Stimulated activated naive CD8-positive, alpha-beta T cell treated with anti-CD3 and anti-CD28 coated beads, Interleukin-15, Interleukin-2, amounts not matched to agents 100 ng/mL and 50 ng/mL, for 24 hours (primary cell): ENCODE data around the gene SNAP47.

Experiments
- H3K27ac Mint-ChIP-seq: one replicate; pipeline ENCODE4 v1.8.0; 2021; ENCODE audit warnings: mild to moderate bottlenecking, mixed read lengths
- H3K27me3 Mint-ChIP-seq: one replicate; pipeline ENCODE4 v1.8.0; 2021; ENCODE audit warnings: mixed read lengths
- H3K36me3 Mint-ChIP-seq: one replicate; pipeline ENCODE4 v1.8.0; 2021; ENCODE audit warnings: low read depth, mixed read lengths
- H3K4me1 Mint-ChIP-seq: one replicate; pipeline ENCODE4 v1.8.0; 2021; ENCODE audit warnings: low read depth, mixed read lengths
- H3K4me3 Mint-ChIP-seq: one replicate; pipeline ENCODE4 v1.8.0; 2021; ENCODE audit warnings: mild to moderate bottlenecking, mixed read lengths
- H3K9me3 Mint-ChIP-seq: one replicate; pipeline ENCODE4 v1.8.0; 2021; ENCODE audit warnings: mixed read lengths

Gene SNAP47

GRCh38 chr1:227739636-227740035, 4.4 kb downstream of the SNAP47 start:
- Mint-ChIP-seq H3K27ac (no peak overlapping the region), H3K36me3 (peaks cover 4% of the 10 kb centered on the region), H3K9me3 (no peaks in the 10 kb centered on the region), H3K4me1 (peaks cover 34% of the 10 kb centered on the region), H3K4me3 (no peak overlapping the region), H3K27me3 (no peaks in the 10 kb centered on the region)

- Mint-ChIP-seq H3K4me1 (peaks cover 41% of the 10 kb centered on the region), H3K36me3 (peaks cover 4% of the 10 kb centered on the region), H3K27me3 (no peaks in the 10 kb centered on the region), H3K4me3 (no peak overlapping the region), H3K27ac (peak overlapping the region; percentile 13), H3K9me3 (no peaks in the 10 kb centered on the region)
Observed at GRCh38 chr1:227740401-227740960, 5.2 kb downstream of the SNAP47 start.

DNA sequence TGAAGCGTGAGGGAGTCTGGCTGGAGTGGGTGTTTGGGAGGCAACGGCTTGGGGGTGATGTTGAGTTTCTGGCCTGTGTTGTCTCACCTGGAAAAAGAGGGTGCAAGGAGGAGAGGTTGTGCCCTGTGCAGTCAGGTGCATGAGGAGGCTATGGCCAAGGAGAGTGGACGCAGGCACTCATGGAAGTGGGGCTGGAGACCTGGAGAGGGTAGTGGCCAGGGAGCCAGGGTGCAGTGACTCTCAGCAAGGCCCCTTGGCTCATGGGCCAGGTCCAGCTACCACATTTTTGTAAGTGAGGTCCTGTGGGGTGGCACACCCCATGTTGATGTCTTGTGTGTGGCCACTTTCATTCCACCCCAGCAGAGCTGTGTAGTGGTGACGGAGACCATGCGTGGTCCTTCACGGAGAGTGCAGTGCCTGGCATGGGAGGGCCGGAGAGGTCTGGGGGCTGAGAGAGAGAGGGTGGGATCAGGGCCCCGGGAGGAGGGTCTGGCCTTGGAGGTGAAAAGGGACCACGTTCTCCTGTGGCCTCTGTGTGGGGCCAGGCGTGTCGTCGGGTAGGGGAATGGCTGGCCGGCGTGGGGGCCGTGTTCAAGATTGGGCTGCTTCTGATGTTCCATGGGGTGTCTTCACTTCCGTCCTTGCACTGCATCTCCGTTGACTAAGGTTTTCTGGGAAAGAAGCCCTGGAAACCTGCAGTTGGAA, 6.1 kb downstream of the SNAP47 start:
- Mint-ChIP-seq H3K4me3 (no peak overlapping the region), H3K27me3 (no peaks in the 10 kb centered on the region), H3K27ac (no peak overlapping the region), H3K9me3 (no peaks in the 10 kb centered on the region), H3K36me3 (peaks cover 4% of the 10 kb centered on the region), H3K4me1 (peaks cover 35% of the 10 kb centered on the region)

DNA sequence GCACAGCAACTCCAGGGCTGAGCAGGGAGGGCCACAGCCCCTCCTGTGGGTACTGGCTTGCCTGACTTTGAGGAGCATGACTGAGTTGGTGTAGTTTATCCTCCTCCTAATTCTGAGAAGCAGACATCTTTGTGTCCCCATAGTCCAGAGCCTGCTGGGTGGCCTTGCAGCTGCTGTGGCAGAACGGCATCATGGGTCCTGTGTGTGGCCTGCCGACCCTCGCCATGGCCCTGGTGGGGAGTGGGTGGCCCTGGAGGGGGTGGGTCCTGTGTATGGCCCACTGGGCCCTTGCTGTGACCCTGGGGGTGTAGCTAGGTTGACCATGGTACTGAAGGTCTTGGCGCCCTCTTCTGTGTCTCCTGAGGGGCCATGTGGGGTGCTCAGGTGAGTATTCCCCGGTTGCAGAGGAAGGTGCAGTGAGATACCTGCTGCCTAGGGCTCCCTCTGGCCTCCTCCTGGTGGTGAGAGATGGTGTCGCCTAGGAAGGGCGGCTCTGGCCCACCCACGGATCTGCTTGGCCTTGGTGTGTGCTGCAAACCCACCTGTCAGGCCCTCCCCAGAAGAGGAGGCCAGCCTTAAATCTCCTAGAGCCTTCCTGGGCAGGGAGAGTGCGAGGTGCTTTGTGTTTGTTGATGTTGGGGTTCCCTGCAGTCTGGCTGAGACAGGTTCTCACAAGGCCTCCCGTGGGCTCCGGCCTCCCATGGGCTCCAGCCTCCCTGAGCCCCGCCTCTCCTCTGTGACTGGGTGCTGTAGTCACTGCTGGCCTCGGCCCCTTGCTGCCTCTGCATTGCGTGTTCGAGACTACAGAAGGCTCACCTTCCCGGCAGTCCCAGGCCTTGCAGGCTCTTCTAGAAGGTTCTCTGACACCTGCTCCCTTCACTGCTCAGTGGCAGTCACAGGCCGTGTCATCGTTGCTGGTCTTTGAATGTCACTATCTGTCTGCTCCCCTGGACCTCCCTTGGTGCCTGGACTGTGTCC, 7.8 kb downstream of the SNAP47 start:
- Mint-ChIP-seq H3K4me1 (peaks cover 28% of the 10 kb centered on the region), H3K27me3 (no peaks in the 10 kb centered on the region), H3K9me3 (no peaks in the 10 kb centered on the region), H3K27ac (no peak overlapping the region), H3K4me3 (no peak overlapping the region), H3K36me3 (no peaks in the 10 kb centered on the region)

DNA sequence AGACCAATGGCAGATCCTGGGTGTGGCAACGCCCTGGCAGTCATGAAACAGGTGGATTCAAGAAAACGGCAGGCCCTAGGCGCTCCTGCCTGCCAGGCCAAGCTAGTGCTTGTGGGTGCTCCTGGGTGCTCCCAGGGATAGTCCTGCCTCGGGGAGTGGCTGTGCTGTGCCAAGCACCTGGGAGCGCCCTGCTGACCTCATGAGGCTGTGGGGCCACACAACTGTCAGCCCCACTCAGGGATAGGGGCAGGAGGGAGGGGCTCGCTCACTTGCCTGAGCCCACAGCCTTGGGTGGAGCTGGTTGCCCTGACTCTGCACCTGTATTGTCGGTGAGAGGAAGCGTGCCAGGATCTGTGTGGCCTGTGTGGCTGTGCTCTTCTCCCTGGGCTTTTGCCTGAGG, 9.4 kb downstream of the SNAP47 start:
- Mint-ChIP-seq H3K4me1 (peaks cover 36% of the 10 kb centered on the region), H3K9me3 (no peaks in the 10 kb centered on the region), H3K27me3 (no peaks in the 10 kb centered on the region), H3K4me3 (no peak overlapping the region), H3K36me3 (peaks cover 12% of the 10 kb centered on the region), H3K27ac (no peak overlapping the region)

GRCh38 chr1:227745568-227746265, 10.5 kb downstream of the SNAP47 start:
- no peak overlapping the region for H3K4me3 Mint-ChIP-seq
- H3K4me1 Mint-ChIP-seq = peaks cover 30% of the 10 kb centered on the region
- H3K36me3 Mint-ChIP-seq = peaks cover 14% of the 10 kb centered on the region
- no peaks in the 10 kb centered on the region for H3K27me3 Mint-ChIP-seq
- H3K27ac Mint-ChIP-seq = no peak overlapping the region
- H3K9me3 Mint-ChIP-seq = no peaks in the 10 kb centered on the region

GRCh38 chr1:227746676-227747075, 11.4 kb downstream of the SNAP47 start:
- peaks cover 27% of the 10 kb centered on the region for H3K4me1 Mint-ChIP-seq
- H3K36me3 Mint-ChIP-seq = peaks cover 20% of the 10 kb centered on the region
- no peaks in the 10 kb centered on the region for H3K9me3 Mint-ChIP-seq
- no peaks in the 10 kb centered on the region for H3K27me3 Mint-ChIP-seq
- no peak overlapping the region for H3K4me3 Mint-ChIP-seq
- H3K27ac Mint-ChIP-seq = no peak overlapping the region

- Mint-ChIP-seq H3K27me3 (no peaks in the 10 kb centered on the region), H3K4me3 (no peak overlapping the region), H3K36me3 (peaks cover 20% of the 10 kb centered on the region), H3K4me1 (peaks cover 27% of the 10 kb centered on the region), H3K27ac (no peak overlapping the region), H3K9me3 (no peaks in the 10 kb centered on the region)
Observed at GRCh38 chr1:227747382-227747781, 12.1 kb downstream of the SNAP47 start.

DNA sequence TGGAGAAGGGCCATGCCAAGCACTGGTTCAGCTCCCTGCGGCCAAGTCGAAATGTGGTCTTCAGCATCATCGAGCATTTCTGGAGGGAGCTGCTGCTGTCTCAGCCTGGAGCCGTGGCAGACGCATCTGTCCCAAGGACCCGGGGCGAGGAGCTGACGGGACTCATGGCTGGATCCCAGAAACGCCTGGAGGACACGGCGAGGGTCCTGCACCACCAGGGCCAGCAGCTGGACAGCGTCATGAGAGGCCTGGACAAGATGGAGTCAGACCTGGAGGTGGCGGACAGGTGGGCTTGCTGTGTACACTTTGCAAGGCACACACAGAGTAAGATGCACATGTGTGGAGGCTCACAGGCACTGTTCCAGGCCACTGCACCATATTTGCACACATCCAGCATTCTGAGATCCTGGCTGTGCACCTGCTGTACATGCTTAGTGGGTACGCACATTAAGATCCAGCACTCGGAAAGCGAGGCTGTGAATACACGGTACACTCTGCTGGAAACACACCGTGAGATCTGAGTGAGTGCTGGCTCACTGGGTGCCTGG, 12.8 kb downstream of the SNAP47 start:
- peaks cover 27% of the 10 kb centered on the region for H3K4me1 Mint-ChIP-seq
- no peak overlapping the region for H3K4me3 Mint-ChIP-seq
- H3K27me3 Mint-ChIP-seq = no peaks in the 10 kb centered on the region
- H3K36me3 Mint-ChIP-seq = peaks cover 20% of the 10 kb centered on the region
- no peak overlapping the region for H3K27ac Mint-ChIP-seq
- H3K9me3 Mint-ChIP-seq = no peaks in the 10 kb centered on the region

- no peaks in the 10 kb centered on the region for H3K27me3 Mint-ChIP-seq
- H3K36me3 Mint-ChIP-seq = peaks cover 20% of the 10 kb centered on the region
- H3K9me3 Mint-ChIP-seq = no peaks in the 10 kb centered on the region
- H3K27ac Mint-ChIP-seq = no peak overlapping the region
- peaks cover 27% of the 10 kb centered on the region for H3K4me1 Mint-ChIP-seq
- no peak overlapping the region for H3K4me3 Mint-ChIP-seq
Observed at GRCh38 chr1:227748496-227749182, 13.4 kb downstream of the SNAP47 start.

- Mint-ChIP-seq H3K4me3 (no peak overlapping the region), H3K4me1 (peaks cover 22% of the 10 kb centered on the region), H3K27ac (no peak overlapping the region), H3K36me3 (peaks cover 20% of the 10 kb centered on the region), H3K27me3 (no peaks in the 10 kb centered on the region), H3K9me3 (no peaks in the 10 kb centered on the region)
Observed at GRCh38 chr1:227749225-227749624, 14.0 kb downstream of the SNAP47 start.

DNA sequence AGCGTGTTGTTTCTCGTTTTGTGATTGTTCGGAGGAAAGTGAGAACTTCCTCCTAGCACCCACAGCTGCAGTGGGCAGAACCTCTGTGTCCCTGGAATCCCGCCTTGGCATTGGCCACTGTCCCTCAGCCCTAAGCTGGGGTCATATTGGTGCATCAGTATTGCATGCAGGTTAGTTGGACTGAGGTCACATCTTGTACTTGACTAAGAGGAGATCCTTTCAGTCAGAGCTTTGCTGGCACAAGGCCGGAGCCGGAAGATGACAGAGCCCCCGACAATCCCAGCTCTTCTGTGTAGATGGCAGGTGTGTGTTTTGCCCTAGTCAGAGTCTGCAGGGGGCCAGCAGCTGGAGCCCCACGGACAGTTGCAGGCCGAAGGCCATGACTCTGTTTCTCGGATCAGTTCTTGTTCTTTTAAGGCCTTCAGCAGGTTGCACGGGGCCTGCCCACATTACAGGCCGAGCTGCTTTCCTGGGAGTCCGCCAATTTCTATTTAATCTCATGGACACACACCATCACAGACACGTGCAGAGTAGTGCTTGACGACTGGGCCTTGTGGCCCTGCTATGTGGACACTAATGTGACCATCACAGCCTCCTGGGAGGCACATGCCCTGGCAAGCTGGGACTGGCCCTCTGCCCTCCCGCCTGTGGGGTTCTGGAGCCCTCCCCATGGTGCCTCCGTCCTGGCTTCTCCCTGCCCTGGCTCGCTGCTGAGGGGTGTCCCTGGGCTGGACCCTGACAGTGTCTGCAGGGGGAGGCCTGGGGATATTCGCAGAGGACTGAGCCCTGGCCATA, 14.9 kb downstream of the SNAP47 start:
- H3K4me3 Mint-ChIP-seq = no peak overlapping the region
- no peak overlapping the region for H3K27ac Mint-ChIP-seq
- no peaks in the 10 kb centered on the region for H3K27me3 Mint-ChIP-seq

GRCh38 chr1:227753999-227754711, 18.9 kb downstream of the SNAP47 start:
- Mint-ChIP-seq H3K27me3 (no peaks in the 10 kb centered on the region), H3K4me3 (no peak overlapping the region), H3K9me3 (no peaks in the 10 kb centered on the region), H3K36me3 (peaks cover 31% of the 10 kb centered on the region), H3K4me1 (peaks cover 25% of the 10 kb centered on the region), H3K27ac (no peak overlapping the region)

More for the DNA sequence above, 14.9 kb downstream of the SNAP47 start:
- peaks cover 25% of the 10 kb centered on the region for H3K36me3 Mint-ChIP-seq
- peaks cover 15% of the 10 kb centered on the region for H3K4me1 Mint-ChIP-seq
- no peaks in the 10 kb centered on the region for H3K9me3 Mint-ChIP-seq
